NCI-H2227 (cell line): ENCODE data around the gene CDR2.
"Not testable (repeated sequence)": the region's sequence is repeated elsewhere in the genome, so short reads cannot be mapped to it uniquely, and the experiment has no call there.

Experiments used
- DNase-seq: peaks from one replicate; lab custom pipeline; 2025; ENCODE audit not compliant: unreplicated experiment; lab: John Stamatoyannopoulos, UW

Gene CDR2

DNA sequence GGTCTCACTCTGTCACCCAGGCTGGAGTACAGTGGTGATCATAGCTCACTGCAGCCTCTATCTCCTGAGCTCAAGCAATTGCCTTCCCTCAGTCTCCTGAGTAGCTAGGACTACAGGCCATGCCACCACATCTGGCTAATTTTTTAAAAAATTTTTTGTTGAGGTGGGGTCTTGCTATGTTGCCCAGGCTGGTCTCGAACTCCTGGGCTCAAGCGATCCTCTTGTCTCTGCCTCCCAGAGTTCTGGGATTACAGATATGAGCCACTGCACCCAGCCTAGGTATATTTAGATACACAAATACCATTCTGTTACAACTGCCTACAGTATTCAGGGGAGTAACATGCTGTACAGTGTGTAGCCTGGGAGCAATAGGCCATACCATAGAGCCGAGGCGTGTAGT is 62.9 kb downstream of the CDR2 start:
- DNase-seq: no peak

DNA sequence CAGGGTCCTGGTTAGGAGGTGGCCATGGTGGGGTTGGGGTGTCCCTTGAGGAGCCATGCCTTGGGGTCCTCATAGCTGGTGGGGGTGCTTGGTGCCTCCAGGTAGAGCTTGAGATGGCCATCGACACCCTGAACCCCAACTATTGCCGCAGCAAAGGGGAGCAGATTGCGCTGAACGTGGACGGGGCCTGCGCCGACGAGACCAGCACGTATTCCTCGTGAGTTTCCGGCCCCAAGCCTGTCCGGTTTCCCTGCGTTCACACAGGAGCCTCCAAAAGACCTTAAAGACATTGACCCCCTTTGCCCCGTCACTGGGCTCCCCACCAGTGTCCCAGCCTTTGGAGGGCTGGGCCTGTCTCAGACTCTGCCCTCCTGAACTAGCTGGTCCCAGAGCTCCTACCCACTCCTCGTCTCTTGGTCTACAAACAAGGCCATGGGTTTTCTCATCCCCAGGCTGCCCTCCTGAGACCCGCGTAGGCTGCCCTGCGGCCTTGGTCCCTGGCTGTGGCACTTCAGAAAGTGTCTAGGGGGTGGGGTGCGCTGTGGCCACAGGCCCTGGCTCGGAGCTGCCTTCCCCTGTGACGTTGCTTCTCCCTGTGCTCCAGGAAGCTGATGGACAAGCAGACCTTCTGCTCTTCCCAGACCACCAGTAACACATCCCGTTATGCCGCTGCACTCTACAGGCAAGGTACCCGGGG is 65.4 kb downstream of the CDR2 start:
- DNase-seq: no peak

DNA sequence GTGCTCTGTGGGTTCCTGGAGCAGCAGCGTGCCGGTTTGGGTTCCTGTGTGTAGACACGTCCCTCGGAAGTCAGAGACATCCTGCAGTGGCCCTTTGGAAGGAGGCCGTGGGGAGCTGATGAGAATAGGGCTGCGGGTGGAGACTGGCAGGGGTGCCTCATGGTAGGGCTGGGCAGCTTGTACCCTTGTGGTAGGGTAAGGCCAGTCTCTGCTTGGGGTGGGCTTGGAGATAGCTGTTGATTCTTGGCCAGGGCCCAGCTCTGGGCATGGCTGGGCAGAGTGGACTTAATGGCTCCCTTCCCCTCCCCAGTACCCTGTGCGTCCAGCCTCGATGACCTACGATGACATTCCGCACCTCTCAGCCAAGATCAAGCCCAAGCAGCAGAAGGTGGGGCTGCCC is 66.6 kb downstream of the CDR2 start:
- DNase-seq: no peak

DNA sequence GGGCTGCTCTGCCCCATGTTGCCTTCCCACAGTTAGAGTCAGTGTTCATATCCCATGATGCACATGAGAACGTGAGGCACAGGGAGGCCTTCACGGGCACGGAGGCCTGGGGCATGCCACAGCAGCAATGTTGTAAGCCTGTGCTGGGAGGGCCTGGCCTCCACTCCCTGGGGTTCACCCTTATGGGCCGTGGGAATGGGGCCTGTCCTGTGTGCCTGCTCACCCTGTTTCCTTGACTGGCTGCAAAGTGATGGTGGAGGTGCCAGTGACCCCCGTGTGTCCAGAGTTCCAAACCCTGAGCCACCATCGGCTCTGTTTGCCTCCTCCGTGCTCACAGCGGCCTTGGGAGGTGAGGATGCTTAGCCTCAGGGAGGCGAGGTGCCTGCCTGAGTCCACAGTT is 67.6 kb downstream of the CDR2 start:
- no peak for DNase-seq

DNA sequence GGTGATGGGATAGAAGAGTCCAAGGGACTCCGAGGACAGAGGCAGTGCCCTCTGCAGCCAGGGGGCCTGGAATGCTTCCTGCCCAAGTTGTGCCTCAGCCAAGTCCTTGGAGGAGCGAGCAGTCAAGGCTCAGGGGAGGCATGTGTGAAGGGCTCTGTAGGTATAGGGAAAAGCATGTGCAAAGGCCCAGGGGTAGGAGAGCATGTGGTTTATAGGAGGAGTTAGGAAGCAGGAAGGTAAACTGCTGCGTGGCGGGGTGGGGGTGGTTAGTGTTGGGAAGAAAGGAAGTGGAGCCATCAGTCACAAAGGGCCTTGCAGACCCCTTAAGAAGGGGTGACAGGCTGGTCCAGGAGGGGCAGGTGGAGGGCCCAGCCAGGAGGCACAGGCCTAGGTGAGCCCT is 70.0 kb downstream of the CDR2 start:
- DNase-seq: no peak

DNA sequence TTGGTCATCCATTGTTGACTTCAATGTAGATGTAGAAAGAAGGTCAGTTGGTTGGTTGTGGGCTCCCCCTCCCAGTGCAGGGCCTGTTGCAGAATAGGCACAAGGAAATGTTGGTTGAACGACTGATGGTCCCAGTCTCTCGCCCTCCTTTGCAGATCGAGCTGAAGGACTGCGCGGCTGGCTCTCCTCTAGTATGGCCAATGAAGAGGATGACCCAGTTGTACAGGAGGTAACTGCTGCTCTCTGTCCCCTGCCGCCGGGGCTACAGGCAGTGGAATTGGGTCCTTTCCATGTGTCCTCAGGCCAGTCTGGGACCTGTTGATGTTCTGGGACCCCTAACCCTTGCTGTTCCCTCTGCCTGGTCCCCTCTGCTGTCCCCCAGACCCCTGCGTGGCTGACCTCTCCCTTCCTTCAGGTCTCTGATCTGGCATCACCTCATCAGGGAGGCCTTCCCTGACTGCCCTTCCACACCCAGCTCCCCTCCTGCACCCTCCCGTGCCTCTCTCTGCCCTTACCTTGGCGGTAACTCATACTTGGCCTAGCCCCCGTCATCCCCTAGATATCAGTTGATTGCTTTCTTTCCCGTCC is 71.5 kb downstream of the CDR2 start:
- DNase-seq: no peak

DNA sequence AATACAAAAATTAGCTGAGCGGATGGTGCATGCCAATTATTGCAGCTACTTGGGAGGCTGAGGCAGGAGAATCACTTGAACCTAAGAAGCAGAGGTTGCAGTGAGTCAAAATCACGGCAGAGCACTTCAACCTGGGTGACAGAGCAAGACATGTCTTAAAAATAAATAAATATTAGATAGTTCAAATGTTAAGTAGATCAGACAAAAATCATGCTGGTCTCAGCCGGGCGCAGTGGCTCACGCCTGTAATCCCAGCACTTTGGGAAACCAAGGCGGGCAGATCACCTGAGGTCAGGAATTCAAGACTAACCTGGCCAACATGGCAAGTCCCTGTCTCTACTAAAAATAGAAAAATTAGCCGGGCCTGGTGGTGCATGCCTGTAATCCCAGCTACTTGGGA is 73.0 kb downstream of the CDR2 start:
- DNase-seq: not testable (repeated sequence)

DNA sequence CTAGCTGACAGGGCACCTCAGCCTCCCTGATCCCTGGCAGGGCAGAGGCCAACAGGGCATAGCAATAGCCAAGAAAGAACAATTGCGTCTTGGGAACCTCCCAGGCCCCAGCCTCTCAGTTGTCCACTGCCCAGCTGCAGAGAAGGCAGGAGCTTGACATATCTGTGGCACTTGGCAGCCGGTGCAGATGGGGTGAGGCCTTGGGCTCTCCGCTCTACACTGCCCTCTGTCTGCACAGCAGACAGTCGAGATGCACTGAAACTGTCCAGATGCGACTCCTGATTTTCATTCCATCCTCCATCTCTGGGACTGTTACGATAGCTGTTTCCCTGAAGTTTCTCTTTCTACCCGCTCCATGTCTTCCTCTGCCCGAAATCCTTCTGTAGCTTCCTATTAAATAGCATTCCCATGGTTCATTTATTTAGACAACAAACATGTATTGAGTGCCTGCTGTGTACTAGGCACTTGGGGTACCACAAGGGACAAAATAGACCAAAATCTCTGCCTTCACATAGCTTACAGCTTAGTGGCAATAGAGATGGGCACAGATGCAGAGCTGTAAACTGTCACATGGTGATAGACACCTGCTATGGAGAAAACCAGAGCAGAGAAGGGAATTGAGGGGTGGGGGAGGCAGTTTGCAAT is 73.9 kb downstream of the CDR2 start:
- peak; percentile 63 for DNase-seq

DNA sequence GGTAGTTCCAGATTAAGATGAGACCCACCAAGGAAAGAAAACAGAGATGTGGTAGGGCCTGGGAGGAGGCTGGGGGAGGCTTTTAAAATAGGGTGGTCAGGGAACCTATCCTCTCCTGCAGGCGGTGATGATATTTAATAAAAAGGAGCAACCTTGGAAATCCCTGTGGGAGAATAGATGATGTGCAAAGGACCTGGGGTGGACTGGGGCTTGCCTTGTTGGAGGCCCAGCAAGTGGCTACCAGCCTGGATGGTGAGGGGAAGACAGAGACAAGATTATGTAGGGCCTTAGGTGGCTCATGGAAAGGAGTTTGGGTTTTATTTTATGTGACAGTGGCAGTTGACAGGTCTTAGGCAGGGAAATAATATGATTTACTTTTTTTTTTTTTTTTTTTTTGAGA is 75.4 kb downstream of the CDR2 start:
- DNase-seq: no peak

DNA sequence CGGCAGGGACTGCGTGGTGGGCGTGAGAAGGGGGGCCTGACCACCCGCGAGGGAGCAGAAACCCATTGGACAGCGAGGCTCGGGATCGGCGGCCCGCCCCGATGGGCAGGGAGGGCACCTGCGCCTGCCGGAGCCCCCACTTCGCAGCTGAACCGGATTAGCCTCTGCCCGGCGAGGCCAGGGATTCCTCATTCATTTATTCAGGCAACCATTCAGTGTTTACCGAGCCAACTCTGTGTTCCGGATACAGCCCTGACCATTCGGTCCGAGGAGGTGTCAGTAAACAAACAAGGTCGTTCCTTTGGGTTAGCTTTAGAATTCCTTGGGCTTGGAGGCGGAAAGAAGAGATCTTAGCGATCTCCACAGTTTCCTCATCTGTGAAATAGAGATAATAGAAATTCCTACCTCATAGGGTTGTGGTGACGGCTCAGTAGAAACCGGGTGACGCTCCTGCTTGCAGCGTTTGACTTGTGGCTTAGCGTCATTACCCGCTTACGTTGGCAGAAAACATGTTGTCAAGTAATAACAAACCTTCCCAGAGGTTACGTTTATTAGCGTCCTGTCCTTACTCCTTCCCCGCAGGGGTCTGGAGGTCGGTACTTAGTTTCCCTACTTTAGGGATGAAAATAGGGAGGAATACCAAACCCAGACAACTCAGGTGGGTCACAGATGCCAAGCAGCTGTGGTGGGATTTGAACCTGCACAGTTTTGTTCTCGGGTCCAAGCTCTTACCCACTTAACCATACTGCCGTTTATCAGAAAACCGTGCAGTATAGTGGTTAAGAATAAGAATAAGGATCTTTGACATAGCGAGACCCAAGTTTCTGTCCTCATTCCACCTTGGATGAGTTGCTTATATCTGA is 76.3 kb downstream of the CDR2 start:
- peak; percentile 96 for DNase-seq

DNA sequence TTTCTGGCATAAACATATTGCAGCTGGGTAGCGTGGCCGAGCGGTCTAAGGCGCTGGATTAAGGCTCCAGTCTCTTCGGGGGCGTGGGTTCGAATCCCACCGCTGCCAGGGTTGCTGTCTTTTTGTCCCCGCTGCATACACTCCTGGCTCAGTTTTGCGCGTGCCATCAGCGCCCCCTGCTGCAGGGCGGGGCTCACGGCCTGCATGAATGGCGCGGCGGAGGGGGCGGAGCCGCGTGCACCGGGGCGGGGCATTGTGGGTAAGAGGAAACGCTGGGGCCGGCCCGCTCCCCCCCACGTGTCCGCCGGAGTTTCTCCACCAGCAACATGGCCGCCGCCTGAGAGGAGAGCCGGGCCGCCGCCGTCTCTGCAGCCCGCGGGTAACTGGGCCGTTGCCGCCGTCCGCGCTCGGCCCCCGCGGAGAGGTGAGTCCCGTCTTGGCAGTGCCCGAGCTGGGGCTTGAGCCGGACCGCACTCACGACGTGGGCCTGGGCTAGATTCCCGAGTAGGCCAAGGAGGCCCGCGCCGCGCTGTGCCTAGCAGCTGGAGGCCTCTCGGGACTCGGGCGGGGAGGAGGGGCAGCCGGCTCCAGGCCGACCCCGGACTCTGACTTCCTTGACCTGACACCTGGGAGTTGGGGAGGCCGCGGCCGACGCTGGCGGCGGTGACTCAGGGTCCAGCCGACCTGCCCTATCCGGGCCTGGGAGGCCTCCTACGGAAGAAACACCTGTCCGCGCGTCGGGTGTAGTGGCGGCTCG is 77.1 kb downstream of the CDR2 start, which contains the start of gene POLR3E:
TSS of gene POLR3E (plus strand) at position 296 of the 757 bp plus-strand sequence. CDS start 5,560 bp downstream, outside the sequence.
- DNase-seq: peak; percentile 99

DNA sequence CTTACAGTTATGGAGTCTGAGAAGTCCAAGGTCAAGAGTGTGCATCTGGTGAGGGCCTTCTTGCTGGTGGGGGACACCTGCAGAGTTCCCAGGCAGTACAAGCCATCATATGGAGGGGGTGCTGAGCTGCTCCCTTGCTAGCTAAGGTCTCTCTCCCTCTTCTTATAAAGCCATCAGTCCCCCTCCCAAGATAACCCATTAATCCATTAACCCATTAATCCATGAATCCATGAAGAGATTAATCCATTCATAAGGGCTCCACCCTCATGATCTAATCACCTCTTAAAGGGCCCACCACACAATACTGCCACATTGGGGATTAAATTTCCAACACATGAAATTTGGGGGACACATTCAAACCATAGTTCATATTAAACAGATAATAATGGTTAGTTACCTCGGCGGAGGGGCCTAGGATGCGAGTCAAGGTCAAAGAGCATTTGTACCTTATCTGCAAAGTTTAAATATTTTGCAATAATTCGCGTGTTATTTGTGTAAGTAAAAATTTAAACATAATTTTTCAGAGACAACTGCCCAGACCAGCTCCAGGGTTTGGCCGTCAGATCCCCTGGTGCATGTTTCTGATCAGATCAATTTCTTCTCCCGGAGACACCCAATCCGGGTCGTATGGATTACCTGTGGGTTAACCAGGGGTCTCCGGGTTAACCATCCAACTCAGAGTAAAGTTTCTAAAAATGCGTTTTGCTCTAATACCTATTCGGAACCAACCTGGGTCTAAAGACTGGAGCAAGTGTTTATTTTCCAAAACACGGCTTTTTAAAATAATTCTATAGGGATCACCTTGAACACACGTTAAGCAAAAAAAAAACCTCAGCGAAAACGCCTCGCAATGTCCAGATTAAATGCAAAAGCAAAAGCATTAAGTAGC is 78.0 kb downstream of the CDR2 start:
- peak; percentile 41 for DNase-seq
